ENCODE measurements around the gene MALRD1. TPM values are rescaled to one million over a fixed set of nuclear protein-coding genes. Genes with fewer than 3 reads are reported as not detected.

The MALRD1 gene
- total RNA-seq, 4 donors from 2014 or later: 0.33 to 7.5 (median 1.1) TPM

DNA sequence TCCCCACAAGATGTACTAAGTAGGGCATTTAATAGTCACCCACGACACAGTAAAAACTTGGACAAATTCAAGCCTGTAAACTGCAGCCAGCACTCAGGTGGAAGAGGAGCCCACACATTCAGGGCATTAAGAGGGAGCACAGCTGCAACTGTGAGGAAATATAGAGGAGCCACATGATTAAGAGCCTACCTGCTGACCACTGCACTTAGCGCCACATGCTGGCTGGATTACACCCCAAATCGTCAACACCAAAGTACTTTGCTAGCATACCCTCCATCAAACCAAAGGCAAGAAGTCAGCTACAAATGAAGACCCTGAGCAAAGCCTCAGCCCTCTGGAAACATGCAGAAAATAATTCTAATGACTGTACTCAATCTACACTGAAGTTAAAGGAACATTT is 445.3 kb downstream of the MALRD1 start:
- Histone ChIP-seq H3K4me3 (no peak overlapping the region), H3K36me3 (no peaks in the 10 kb centered on the region), H3K4me1 (peaks cover 0 to 25% (median 13%) of the 10 kb centered on the region in 4 donors), H3K27ac (replicated peaks in 1 of 4) (no peak overlapping the region), H3K9me3 (no peaks in the 10 kb centered on the region), H3K27me3 (no peaks in the 10 kb centered on the region)
- no peak for DNase-seq (ENCODE audit: extremely low spot score)
- WGBS: 92% methylated on average over 3 of the region's 3 CpGs
- intact Hi-C loops (cut with DNase I): no loop called here
- TF ChIP-seq POLR2AphosphoS5 (IDR thresholded peaks at IDR 0.05): no peak
- TF ChIP-seq, protein P1, sequence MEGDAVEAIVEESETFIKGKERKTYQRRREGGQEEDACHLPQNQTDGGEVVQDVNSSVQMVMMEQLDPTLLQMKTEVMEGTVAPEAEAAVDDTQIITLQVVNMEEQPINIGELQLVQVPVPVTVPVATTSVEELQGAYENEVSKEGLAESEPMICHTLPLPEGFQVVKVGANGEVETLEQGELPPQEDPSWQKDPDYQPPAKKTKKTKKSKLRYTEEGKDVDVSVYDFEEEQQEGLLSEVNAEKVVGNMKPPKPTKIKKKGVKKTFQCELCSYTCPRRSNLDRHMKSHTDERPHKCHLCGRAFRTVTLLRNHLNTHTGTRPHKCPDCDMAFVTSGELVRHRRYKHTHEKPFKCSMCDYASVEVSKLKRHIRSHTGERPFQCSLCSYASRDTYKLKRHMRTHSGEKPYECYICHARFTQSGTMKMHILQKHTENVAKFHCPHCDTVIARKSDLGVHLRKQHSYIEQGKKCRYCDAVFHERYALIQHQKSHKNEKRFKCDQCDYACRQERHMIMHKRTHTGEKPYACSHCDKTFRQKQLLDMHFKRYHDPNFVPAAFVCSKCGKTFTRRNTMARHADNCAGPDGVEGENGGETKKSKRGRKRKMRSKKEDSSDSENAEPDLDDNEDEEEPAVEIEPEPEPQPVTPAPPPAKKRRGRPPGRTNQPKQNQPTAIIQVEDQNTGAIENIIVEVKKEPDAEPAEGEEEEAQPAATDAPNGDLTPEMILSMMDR (IDR thresholded peaks at IDR 0.05): no peak
- TF ChIP-seq EP300 (IDR thresholded peaks at IDR 0.05): no peak
- no peak for TF ChIP-seq POLR2A (IDR thresholded peaks at IDR 0.05; ENCODE audit: low read depth)

DNA sequence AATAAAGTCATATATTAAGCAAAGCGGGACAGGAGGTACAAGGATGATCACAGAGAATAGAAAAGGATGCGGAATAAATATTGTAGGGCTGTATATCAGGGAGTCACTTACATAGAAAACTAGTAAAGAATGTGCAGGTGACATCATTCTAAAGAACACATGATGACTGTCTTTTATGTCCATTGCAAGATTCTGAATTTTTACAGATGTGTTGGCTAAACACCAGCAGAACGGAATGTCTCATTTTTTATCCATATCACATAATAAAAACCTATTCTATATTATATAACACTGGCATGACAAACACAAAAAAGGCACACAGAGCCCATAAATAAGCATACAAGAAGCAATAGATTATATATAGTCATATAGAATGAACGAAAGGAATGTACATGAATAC is 448.4 kb downstream of the MALRD1 start:
- intact Hi-C loops (cut with DNase I): no loop called here
- H3K4me3 ChIP-seq: no peak overlapping the region
- no peak for DNase-seq (ENCODE audit: extremely low spot score)
- H3K27ac ChIP-seq (replicated peaks in 1 of 4): no peak overlapping the region
- WGBS: 87% methylated on average over 4 of the region's 4 CpGs
- H3K36me3 ChIP-seq: no peaks in the 10 kb centered on the region
- no peaks in the 10 kb centered on the region for H3K27me3 ChIP-seq
- peaks cover 0 to 23% (median 13%) of the 10 kb centered on the region in 4 donors for H3K4me1 ChIP-seq
- H3K9me3 ChIP-seq: no peaks in the 10 kb centered on the region
- no peak for TF ChIP-seq POLR2AphosphoS5 (IDR thresholded peaks at IDR 0.05)
- TF ChIP-seq EP300 (IDR thresholded peaks at IDR 0.05): no peak
- TF ChIP-seq POLR2A (IDR thresholded peaks at IDR 0.05; ENCODE audit: low read depth): no peak
- TF ChIP-seq, protein P1 (IDR thresholded peaks at IDR 0.05): no peak

DNA sequence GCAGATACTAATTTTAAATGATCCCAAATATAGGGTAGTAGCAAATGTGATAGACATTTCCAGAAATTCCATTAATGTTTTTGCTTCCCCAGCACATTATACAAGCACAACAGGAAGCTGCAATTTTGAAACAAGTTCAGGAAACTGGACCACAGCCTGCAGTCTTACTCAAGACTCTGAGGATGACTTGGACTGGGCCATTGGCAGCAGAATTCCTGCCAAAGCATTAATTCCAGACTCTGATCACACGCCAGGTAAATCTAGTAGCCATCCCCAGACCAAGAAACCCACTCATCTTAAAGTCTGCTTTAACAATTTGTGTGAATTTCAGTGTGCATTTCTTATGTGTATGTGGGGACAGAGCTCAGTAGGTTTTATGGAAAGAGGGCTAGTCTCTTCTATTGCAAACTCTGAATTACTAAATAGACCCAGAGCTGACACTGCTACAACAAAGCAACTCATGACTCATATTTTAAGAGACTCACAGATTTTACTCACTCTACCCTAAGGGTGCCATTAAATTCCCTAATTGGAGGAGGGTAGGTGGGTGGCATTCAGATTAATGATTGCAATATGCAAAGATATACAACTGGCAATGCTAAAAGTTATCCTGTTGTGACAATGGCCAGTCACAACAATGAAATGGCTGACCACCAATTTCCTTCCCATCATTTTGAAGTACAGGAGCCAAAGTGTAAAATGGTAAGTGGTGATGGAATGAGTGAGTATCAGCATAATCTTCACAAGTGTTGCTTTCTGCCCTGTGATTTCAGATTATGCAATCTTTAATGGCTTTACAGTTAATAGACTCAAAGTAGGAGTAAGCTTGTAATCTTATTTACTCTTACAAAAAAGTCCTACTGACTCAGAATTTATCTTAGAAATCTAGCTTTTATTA is 450.0 kb downstream of the MALRD1 start:
- intact Hi-C loops (cut with DNase I): no loop called here
- H3K4me3 ChIP-seq: no peak overlapping the region
- no peak overlapping the region for H3K27ac ChIP-seq (replicated peaks in 1 of 4)
- H3K9me3 ChIP-seq: no peaks in the 10 kb centered on the region
- no peaks in the 10 kb centered on the region for H3K27me3 ChIP-seq
- TF ChIP-seq EP300 (IDR thresholded peaks at IDR 0.05) (no peak), POLR2AphosphoS5 (IDR thresholded peaks at IDR 0.05) (no peak), POLR2A (IDR thresholded peaks at IDR 0.05; ENCODE audit: low read depth) (no peak)
- TF ChIP-seq, protein P1 (IDR thresholded peaks at IDR 0.05): no peak
- WGBS: 70% methylated on average over 1 of the region's 1 CpG
- H3K36me3 ChIP-seq: no peaks in the 10 kb centered on the region
- H3K4me1 ChIP-seq: peaks cover 0 to 23% (median 13%) of the 10 kb centered on the region in 4 donors
- no peak for DNase-seq (ENCODE audit: extremely low spot score)

DNA sequence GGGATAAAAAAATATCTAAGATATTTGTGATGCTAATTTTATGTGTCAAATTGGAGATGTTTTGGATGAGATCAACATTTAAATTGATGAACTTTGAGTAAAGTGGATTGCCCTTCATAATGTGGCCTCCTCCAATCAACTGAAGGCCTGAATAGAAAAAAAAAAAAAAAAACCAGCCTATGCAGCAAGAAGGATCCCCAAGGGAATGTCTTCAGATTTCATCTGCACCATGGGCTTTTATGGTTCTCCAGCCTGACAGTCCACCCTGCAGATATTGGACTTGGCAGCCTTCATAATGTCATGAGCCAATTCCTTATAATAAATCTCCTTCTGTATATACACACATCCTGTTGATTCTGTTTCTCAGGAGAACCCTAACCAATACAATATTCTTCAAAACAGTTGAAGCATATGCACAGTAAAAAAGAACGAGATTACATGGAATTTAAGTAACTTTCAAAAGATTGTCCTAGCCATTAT is 450.7 kb downstream of the MALRD1 start:
- no peaks in the 10 kb centered on the region for H3K36me3 ChIP-seq
- DNase-seq (ENCODE audit: extremely low spot score): no peak
- WGBS: 66% methylated on average over 1 of the region's 1 CpG
- TF ChIP-seq POLR2A (IDR thresholded peaks at IDR 0.05; ENCODE audit: low read depth) (no peak), POLR2AphosphoS5 (IDR thresholded peaks at IDR 0.05) (no peak), EP300 (IDR thresholded peaks at IDR 0.05) (no peak)
- TF ChIP-seq, protein P1 (IDR thresholded peaks at IDR 0.05): no peak
- H3K4me3 ChIP-seq: no peak overlapping the region
- H3K4me1 ChIP-seq: peaks cover 0 to 23% (median 13%) of the 10 kb centered on the region in 4 donors
- H3K9me3 ChIP-seq: no peaks in the 10 kb centered on the region
- intact Hi-C loops (cut with DNase I): no loop called here
- H3K27me3 ChIP-seq: no peaks in the 10 kb centered on the region
- H3K27ac ChIP-seq (replicated peaks in 1 of 4): no peak overlapping the region
